Rectal smooth muscle tissue (tissue), 1 donor: Measurements from ENCODE around the gene CRIP1.

Source experiments
- H3K27ac ChIP-seq: one replicate; pipeline ENCODE4 v1.7.0; 2013; ENCODE audit warnings: low read depth, low read length, inconsistent platforms
- H3K27me3 ChIP-seq: one replicate; pipeline ENCODE4 v1.7.0; 2013; ENCODE audit warnings: low read length; ENCODE audit not compliant: control insufficient read depth, insufficient read depth
- H3K36me3 ChIP-seq: one replicate; pipeline ENCODE4 v1.7.0; 2013; ENCODE audit warnings: low read length; ENCODE audit not compliant: control insufficient read depth, insufficient read depth
- H3K4me1 ChIP-seq: one replicate; pipeline ENCODE4 v1.7.0; 2013; ENCODE audit warnings: low read length; ENCODE audit not compliant: control insufficient read depth, insufficient read depth
- H3K4me3 ChIP-seq: one replicate; pipeline ENCODE4 v1.7.0; 2013; ENCODE audit warnings: low read length
- H3K9ac ChIP-seq: one replicate; pipeline ENCODE4 v1.7.0; 2013; ENCODE audit warnings: low read length

The CRIP1 gene, protein sequence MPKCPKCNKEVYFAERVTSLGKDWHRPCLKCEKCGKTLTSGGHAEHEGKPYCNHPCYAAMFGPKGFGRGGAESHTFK

DNA sequence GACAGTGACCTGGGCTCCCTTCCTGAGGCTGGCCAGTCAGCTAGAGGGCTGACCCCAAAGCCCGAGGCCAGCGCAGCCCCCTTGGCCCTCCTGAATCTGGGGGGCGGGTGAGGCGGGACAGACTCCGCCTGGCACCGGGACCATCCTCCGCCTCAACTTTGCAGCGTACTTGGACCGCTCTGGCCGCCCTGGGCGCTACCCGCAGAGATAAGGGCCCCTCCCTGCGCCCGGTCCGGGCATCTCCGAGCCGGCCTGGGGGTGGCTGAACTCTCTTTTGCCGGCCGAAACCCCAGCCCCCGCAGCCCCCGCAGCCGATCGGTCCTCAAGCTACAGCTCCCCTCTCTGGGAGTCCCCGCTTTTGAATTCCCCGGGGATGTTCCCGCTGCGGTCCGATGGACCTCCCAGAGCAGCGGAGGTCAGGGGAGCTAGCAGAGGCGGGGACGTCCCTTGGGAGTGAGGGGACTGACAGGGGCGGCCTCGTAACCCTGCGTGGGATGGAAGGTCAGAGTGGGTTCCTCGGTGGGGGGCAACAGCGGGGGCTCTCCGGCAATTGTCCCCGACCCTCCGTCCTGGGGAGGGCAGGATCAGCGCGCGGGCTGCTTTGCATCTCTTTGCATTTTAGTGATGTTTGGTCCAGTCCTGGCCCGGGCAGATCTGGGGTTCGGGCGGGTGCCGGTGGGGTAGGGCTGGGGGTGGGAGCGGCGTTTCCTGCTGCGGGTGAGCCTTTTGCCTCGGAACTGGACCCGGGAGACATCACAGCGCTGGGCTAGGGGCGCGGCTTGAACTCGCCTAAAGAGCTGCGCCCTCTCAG is at the start of gene CRIP1:
Gene CRIP1, plus strand, starts transcription at position 724 of the 811 bp plus-strand sequence. CDS start 374 bp downstream, outside the sequence.
- Histone ChIP-seq H3K4me3 (peak within 1 kb of the TSS; percentile 75), H3K27ac (peak within 1 kb of the TSS; percentile 83), H3K9ac (peak within 1 kb of the TSS; percentile 56)

DNA sequence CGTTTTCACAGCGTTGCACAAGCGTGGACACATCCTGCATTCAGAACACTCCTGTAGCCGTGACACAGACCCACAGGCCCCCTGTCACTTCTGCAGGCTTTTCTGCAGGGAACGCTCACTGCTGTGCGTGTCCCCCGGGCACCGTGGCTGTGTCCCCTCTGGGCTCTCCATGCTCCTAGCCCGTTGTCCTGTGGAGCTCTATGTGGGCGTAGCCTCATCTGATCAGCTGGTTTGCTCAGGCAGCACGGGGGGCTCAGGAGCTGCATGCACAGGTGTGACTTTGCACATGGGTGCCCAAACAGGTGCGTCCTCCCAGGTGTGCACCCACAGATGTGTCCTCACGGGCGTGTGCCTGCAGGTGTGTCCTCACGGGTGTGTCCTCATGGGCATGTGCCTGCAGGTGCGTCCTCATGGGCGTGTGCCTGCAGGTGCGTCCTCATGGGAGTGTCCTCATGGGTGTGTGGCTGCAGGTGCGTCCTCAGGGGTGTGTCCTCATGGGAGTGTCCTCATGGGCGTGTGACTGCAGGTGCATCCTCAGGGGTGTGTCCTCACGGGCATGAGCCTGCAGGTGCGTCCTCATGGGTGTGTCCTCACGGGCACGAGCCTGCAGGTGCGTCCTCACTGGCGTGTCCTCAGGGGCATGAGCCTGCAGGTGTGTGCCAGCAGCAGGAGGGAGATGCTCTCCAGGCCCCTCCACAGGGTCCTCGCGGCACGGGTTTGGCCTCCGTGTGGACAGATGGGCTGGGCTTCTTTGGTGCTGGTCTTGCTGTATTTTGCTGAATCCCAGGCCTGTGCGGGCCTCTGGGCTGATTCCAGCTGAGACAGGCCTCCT is 49.6 kb upstream of the CRIP1 start:
- Histone ChIP-seq H3K9ac (no peak overlapping the region), H3K4me1 (no peaks in the 10 kb centered on the region)

More for the DNA sequence above, at the start of gene CRIP1:
- no peaks in the 10 kb centered on the region for H3K36me3 ChIP-seq
- H3K4me1 ChIP-seq: peaks cover 26% of the 10 kb centered on the region
- no peaks in the 10 kb centered on the region for H3K27me3 ChIP-seq

DNA sequence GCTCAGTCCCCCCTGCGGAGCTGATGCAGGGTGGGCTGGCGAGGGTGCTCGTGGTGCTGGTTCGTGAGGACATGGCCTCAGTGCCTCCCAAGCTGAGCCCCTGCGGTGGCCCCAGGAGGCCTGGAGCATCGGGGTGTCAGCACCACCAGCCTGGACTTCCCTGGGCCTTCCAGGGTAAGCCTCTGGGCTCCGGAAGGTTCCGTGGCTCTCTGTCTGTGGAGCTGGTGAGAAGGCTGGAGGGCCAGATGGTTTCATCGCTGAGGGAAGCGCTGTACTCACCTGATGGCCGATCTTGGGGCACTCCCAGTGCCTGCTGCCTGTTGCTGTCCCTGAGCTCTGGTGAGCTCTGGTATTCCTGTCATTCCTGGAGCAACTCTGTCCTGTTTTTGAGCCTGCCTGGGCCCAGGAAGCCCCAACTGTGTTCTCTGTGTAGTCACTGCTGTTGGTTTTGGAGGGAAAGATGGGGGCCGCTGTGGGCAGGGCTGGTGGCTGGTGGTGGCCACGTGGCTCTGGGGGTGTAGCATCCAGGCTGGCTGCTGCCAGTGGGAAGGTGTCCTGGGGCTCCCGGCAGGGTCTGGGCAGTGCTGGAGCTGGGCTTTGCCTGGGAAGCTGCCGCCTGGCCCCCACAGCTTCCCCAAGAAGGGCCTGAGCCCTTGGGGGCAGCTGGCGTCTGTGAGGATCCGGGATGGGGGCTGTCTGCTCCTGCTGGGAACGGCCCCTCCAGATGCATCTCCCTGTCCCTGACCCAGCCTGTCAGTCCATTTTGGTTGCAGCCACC is 48.8 kb upstream of the CRIP1 start:
- Histone ChIP-seq H3K27me3 (no peaks in the 10 kb centered on the region), H3K36me3 (peaks cover 2% of the 10 kb centered on the region), H3K27ac (no peak overlapping the region), H3K4me1 (no peaks in the 10 kb centered on the region), H3K4me3 (no peak overlapping the region), H3K9ac (no peak overlapping the region)

More for the DNA sequence above, 49.6 kb upstream of the CRIP1 start:
- H3K4me3 ChIP-seq: no peak overlapping the region
- H3K27me3 ChIP-seq: no peaks in the 10 kb centered on the region
- H3K36me3 ChIP-seq: peaks cover 2% of the 10 kb centered on the region
- no peak overlapping the region for H3K27ac ChIP-seq

DNA sequence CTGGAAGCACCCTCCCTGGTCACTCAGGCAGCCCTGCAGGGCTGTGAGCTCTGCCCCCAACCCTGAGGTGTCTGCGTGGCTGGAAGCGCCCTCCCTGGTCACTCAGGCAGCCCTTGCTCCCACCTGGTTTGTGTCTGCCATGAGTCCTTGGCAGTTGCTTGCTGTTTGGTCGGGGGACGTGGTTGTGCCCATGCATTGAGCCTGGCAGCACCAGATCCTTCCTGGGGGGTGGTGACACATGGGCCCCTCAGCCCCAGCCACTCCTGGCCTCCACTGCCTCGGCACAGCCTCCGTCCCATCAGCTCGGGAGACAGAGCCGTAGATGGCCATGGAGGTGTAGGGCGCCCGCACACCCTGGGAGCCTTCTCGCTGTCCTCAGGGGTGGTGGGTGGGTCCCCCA is 47.5 kb upstream of the CRIP1 start:
- Histone ChIP-seq H3K27ac (no peak overlapping the region), H3K4me1 (no peaks in the 10 kb centered on the region), H3K4me3 (no peak overlapping the region), H3K9ac (no peak overlapping the region), H3K36me3 (peaks cover 2% of the 10 kb centered on the region), H3K27me3 (no peaks in the 10 kb centered on the region)

DNA sequence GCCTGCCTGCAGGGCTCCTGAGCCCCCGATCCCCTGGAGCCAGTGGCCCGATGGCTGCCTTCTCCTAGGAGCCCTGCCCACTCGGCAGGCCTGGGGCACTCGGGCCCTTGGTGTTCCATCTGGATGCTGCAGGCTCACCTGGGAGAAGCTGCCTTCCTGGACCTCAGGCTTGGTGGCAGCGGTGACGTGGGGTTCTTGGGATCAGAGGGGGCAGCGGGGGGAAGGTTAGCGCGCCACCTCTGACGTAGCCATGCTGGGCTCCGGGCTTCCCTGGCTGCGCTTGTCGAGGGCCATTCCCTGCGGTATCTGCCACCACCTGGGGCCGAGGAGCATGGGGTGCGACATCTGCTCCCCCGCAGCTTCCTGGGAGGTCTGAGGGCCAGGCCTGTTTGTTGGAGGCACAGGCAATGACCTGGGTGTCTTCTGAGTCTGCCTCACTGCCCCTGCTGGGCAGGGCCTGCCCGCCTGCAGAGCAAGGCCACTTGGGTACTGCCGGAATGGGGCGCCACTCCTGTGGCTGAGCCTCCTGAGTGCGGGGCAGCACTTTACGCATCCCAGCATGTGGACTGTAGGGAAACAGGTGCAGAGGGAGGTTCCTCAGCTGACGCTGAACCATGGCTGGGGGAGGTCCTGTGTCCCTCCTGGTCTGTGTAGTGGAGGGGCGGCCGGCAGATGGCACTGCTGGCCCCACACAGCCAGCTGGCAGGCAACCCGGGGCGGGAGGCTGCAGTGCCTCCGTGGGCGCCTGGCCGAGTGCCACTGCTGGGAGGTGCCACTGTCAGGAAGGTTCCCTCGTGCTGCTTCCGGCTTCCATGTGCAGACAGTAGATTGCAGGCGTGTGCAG is 46.8 kb upstream of the CRIP1 start:
- Histone ChIP-seq H3K27me3 (no peaks in the 10 kb centered on the region), H3K4me1 (no peaks in the 10 kb centered on the region), H3K9ac (no peak overlapping the region), H3K4me3 (no peak overlapping the region), H3K36me3 (peaks cover 2% of the 10 kb centered on the region), H3K27ac (no peak overlapping the region)

DNA sequence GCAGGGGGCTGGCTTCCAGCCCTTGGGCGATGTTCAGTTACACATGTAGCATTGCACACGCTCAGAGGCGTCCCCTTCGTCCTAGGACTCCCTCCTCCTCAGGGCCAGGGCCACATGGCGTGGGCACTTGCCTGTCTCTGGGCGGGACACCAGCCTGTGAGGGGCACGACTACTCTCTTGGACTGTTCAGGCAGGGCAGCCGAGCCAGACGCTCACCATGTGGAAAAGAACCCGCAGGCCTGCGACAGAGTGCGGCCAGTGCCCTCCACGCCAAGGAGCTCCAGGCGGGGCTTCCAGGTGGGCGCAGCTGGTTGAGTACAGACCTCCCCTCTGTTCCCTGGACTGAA is 46.2 kb upstream of the CRIP1 start:
- Histone ChIP-seq H3K27me3 (no peaks in the 10 kb centered on the region), H3K4me3 (no peak overlapping the region), H3K27ac (no peak overlapping the region), H3K4me1 (no peaks in the 10 kb centered on the region), H3K36me3 (peaks cover 2% of the 10 kb centered on the region), H3K9ac (no peak overlapping the region)

DNA sequence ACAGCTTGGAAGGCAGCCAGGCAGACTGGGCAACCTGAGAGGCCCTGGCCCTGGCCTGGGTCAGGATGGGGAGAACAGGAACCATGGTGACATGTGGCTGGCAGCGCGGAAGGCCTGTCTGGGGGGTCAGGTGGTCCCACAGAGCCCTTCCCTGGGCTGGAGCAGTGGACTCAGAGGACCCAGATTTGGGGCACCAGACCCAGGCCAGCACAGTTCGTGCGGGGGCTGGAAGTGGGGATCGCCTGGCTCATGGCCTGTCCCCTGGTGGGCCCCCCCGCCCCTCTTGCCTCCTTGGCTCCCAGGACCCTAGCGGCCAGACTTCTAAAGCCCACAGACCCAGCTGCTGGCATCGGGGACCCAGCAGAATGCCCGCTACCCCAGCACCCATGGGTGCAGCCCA is 45.7 kb upstream of the CRIP1 start:
- no peak overlapping the region for H3K4me3 ChIP-seq
- H3K27me3 ChIP-seq: no peaks in the 10 kb centered on the region
- no peak overlapping the region for H3K9ac ChIP-seq
- H3K36me3 ChIP-seq: peaks cover 4% of the 10 kb centered on the region
- H3K27ac ChIP-seq: no peak overlapping the region
- no peaks in the 10 kb centered on the region for H3K4me1 ChIP-seq

DNA sequence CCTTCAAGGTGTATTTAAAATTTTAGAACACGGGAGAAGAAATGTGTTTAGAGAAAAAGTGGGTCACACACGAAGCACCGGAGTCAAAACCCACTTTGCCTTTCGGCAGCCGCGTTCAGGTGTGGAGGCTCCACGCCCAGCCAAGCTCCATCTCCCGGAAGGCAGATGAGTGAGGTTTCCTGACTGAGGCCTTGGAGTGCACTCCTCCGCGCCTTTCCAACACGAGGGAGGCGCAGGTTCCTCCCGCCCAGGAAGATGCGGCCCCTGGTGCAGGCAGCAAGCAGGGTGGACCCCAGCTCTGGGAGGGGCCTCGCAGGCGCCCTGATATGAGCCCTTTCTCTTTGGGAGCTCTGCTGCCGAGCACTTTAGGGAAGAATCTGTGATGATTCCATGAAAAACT is 44.6 kb upstream of the CRIP1 start:
- no peaks in the 10 kb centered on the region for H3K4me1 ChIP-seq
- H3K36me3 ChIP-seq: peaks cover 5% of the 10 kb centered on the region

DNA sequence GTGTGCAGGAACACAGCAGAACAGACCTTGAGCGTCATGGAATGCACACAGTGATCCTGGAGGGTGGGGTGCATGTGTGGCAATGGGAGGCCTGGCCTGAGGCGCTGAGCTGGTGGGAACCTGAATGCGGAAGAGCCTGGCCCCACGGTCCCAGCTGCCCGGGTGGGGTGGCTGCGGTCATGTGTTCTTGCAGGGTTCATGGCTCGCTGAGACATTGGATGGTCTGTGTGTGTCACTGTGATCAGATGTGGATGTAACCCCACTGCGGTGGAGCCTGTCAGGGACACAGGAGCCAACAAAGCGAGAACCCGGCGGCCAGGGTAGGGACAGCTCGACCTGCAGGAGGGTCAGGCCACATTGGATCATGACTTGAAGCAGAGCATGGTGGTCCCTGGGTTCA is 43.9 kb upstream of the CRIP1 start:
- Histone ChIP-seq H3K4me3 (no peak overlapping the region), H3K27me3 (no peaks in the 10 kb centered on the region), H3K36me3 (peaks cover 5% of the 10 kb centered on the region), H3K27ac (no peak overlapping the region), H3K4me1 (no peaks in the 10 kb centered on the region), H3K9ac (no peak overlapping the region)

More for the DNA sequence above, 44.6 kb upstream of the CRIP1 start:
- Histone ChIP-seq H3K27me3 (no peaks in the 10 kb centered on the region), H3K4me3 (no peak overlapping the region), H3K9ac (no peak overlapping the region), H3K27ac (no peak overlapping the region)

DNA sequence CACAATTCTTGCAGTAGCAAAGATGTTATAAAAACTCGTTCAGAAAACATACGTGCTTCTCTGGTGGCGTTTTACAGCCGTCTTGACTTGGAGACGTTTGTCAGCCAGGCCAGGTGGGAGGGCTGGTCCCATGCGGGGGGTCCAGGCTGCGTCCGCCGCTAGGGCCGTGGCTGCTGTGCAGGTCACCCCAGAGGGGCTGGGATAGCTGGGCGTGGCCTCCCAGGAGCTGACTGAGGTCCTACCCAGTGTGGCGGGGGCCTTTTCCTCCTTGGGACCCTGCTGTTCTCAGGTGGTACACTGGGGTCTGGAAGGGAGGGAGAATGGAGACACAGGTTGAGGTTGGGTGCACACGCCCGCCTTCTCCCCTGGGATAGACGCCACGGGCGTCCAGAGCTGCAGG is 41.8 kb upstream of the CRIP1 start:
- Histone ChIP-seq H3K4me1 (no peaks in the 10 kb centered on the region), H3K36me3 (peaks cover 5% of the 10 kb centered on the region), H3K27ac (no peak overlapping the region), H3K9ac (no peak overlapping the region), H3K27me3 (no peaks in the 10 kb centered on the region), H3K4me3 (no peak overlapping the region)

DNA sequence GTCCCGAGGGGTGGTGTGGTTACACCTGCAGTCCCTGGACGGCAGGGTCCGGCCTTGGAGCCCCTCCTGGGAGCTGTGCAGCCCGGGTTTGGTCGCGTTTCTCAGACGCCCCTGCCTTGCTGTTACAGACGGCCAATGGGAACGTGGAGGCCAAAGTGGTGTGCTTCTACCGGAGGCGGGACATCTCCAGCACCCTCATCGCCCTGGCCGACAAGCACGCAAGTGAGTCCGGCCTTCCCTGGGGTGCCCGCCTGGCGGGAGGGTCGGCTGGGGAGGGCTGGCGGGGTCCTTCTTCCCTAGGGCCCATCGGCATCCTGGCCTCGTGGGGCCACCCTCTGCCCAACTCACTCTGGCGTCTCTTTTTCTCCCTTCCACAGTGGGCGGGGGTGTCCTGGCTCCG is 41.4 kb upstream of the CRIP1 start:
- Histone ChIP-seq H3K27me3 (no peaks in the 10 kb centered on the region), H3K27ac (no peak overlapping the region), H3K4me3 (no peak overlapping the region), H3K4me1 (no peaks in the 10 kb centered on the region), H3K36me3 (peaks cover 5% of the 10 kb centered on the region), H3K9ac (no peak overlapping the region)
